B cell (primary cell): ENCODE results near the gene PIK3CA.

Source experiments
- EZH2 ChIP-seq: IDR thresholded peaks from 2 replicates; pipeline ENCODE4 v1.6.1; 2012; ENCODE audit warnings: borderline replicate concordance, low read depth, mild to moderate bottlenecking, moderate library complexity, low read length; ENCODE audit not compliant: insufficient read depth, poor library complexity, severe bottlenecking
- TF ChIP-seq, protein P1 (sequence below): fragments of 200-600 bp; IDR thresholded peaks from one replicate; pipeline ENCODE4 v1.8.0; 2022; ENCODE audit warnings: antibody characterized with exemption, mild to moderate bottlenecking

DNA sequence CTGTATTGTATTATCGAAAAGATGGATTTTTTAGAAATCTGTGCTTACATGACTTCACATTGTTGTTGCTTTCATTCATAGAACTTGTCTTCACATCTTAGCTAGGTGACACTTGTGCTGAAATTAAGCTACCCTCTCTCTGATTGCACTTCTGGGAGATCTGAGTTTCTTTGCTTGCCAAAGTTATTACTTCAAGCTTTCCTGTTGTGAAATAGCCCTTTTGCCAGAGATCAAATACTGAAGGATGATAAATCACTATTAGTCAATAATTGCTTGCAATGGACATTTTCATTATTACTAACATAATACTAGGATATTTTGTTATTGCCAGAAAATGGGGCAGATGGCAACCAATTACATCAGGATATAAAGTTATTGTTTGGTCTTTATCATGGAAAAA lies 34.7 kb downstream of the PIK3CA start:
- TF ChIP-seq EZH2: no peak
- TF ChIP-seq, protein P1, sequence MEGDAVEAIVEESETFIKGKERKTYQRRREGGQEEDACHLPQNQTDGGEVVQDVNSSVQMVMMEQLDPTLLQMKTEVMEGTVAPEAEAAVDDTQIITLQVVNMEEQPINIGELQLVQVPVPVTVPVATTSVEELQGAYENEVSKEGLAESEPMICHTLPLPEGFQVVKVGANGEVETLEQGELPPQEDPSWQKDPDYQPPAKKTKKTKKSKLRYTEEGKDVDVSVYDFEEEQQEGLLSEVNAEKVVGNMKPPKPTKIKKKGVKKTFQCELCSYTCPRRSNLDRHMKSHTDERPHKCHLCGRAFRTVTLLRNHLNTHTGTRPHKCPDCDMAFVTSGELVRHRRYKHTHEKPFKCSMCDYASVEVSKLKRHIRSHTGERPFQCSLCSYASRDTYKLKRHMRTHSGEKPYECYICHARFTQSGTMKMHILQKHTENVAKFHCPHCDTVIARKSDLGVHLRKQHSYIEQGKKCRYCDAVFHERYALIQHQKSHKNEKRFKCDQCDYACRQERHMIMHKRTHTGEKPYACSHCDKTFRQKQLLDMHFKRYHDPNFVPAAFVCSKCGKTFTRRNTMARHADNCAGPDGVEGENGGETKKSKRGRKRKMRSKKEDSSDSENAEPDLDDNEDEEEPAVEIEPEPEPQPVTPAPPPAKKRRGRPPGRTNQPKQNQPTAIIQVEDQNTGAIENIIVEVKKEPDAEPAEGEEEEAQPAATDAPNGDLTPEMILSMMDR: no peak
